Uterus (tissue), 4 donors: ENCODE data around the gene SH3BGR. TPM values are rescaled to one million over a fixed set of nuclear protein-coding genes. Genes with fewer than 3 reads are reported as not detected.

Source experiments
- DNase-seq, 2 donors: peaks; one replicate each; pipeline ENCODE4 v3.0.0-alpha.2; 2019 to 2020
- H3K27ac ChIP-seq, 2 donors: fragments of 200-600 bp; sonication (generic); 1 replicate in 1 of 2; 2 replicates in 1 of 2; pipeline ENCODE4 v1.5.1; 2016 to 2018
- H3K27me3 ChIP-seq, 2 donors: fragments of 200-600 bp; sonication (generic); one replicate each; pipeline ENCODE4 v1.5.1; 2018 to 2019; ENCODE audit warnings: control low read depth in 1 of 2
- H3K36me3 ChIP-seq, 2 donors: fragments of 200-600 bp; sonication (generic); one replicate each; pipeline ENCODE4 v1.5.1; 2019; ENCODE audit warnings: control low read depth in 1 of 2
- H3K4me1 ChIP-seq, 2 donors: fragments of 200-600 bp; sonication (generic); one replicate each; pipeline ENCODE4 v1.5.1; 2018 to 2019; ENCODE audit warnings: control low read depth in 1 of 2
- H3K4me3 ChIP-seq, 2 donors: fragments of 200-600 bp; sonication (generic); 1 replicate in 1 of 2; 2 replicates in 1 of 2; pipeline ENCODE4 v1.5.1; 2018 to 2019; ENCODE audit warnings: mild to moderate bottlenecking in 1 of 2
- H3K9me3 ChIP-seq, 2 donors: fragments of 200-600 bp; sonication (generic); one replicate each; pipeline ENCODE4 v1.5.1; 2019; ENCODE audit warnings: control low read depth in 1 of 2
- CTCF ChIP-seq, 4 experiments: fragments of 200-600 bp in 2 of 4; fragments of 450-650 bp in 2 of 4; sonication (generic) in 2 of 4; IDR thresholded peaks; one replicate each; pipeline ENCODE4 v1.5.1; 2016 to 2019; ENCODE audit warnings: antibody characterized with exemption in 4 of 4, mild to moderate bottlenecking in 2 of 4, moderate library complexity in 1 of 4
- POLR2A ChIP-seq, 2 donors: fragments of 450-650 bp; IDR thresholded peaks; one replicate each; pipeline ENCODE4 v1.6.1; 2016; ENCODE audit warnings: antibody characterized with exemption in 2 of 2, mild to moderate bottlenecking in 1 of 2, moderate library complexity in 1 of 2
- intact Hi-C: fragments of 100-400 bp; cut with DNase I; formaldehyde crosslinking; loops from one replicate; pipeline ENCODE4 v1.15.1; 2023; ENCODE audit warnings: low total_unique reads
- total RNA-seq, 4 donors: library from RNA; depleted of rRNA in 3 of 4; stranded (reverse); fragments of >200 nt in 3 of 4; gene quantifications; one replicate each; pipeline versions ENCODE4 v1.1.0 to v1.2.4, GENCODE V29; 2014 to 2023
- donor health status: DM: yes; HTN: yes; CAD: no.

The SH3BGR gene
- total RNA-seq, 4 donors from 2014 or later: 1.1 to 27.9 (median 8.1) TPM; not detected in 1

- TF ChIP-seq POLR2A (IDR thresholded peaks at IDR 0.05) (no peak), CTCF (IDR thresholded peaks at IDR 0.05) (no peak)
- Histone ChIP-seq H3K27ac (no peak overlapping the region), H3K9me3 (no peaks in the 10 kb centered on the region), H3K36me3 (no peaks in the 10 kb centered on the region), H3K4me3 (no peak overlapping the region), H3K27me3 (no peaks in the 10 kb centered on the region), H3K4me1 (no peaks in the 10 kb centered on the region)
- DNase-seq: no peak
- intact Hi-C loops: no loop called here
These were observed 21.8 kb upstream of the SH3BGR start for GRCh38 chr21:39430016-39430415.

GRCh38 chr21:39430457-39430856 is 21.3 kb upstream of the SH3BGR start:
- no peaks in the 10 kb centered on the region for H3K36me3 ChIP-seq
- H3K27me3 ChIP-seq: no peaks in the 10 kb centered on the region
- no peak overlapping the region for H3K4me3 ChIP-seq
- no peak for TF ChIP-seq CTCF (IDR thresholded peaks at IDR 0.05)
- TF ChIP-seq POLR2A (IDR thresholded peaks at IDR 0.05): no peak
- H3K9me3 ChIP-seq: no peaks in the 10 kb centered on the region
- H3K27ac ChIP-seq: no peak overlapping the region
- no peak for DNase-seq
- intact Hi-C loops: no loop called here
- no peaks in the 10 kb centered on the region for H3K4me1 ChIP-seq

GRCh38 chr21:39430954-39431353 is 20.8 kb upstream of the SH3BGR start:
- H3K4me1 ChIP-seq: no peaks in the 10 kb centered on the region
- DNase-seq: no peak
- H3K27ac ChIP-seq: no peak overlapping the region
- H3K4me3 ChIP-seq: no peak overlapping the region
- no peaks in the 10 kb centered on the region for H3K27me3 ChIP-seq
- H3K36me3 ChIP-seq: no peaks in the 10 kb centered on the region
- intact Hi-C loops: no loop called here
- no peaks in the 10 kb centered on the region for H3K9me3 ChIP-seq
- no peak for TF ChIP-seq CTCF (IDR thresholded peaks at IDR 0.05)
- TF ChIP-seq POLR2A (IDR thresholded peaks at IDR 0.05): no peak

GRCh38 chr21:39434950-39435349 is 16.8 kb upstream of the SH3BGR start:
- no peak for TF ChIP-seq POLR2A (IDR thresholded peaks at IDR 0.05)
- no peak for TF ChIP-seq CTCF (IDR thresholded peaks at IDR 0.05)
- Histone ChIP-seq H3K36me3 (no peaks in the 10 kb centered on the region), H3K9me3 (no peaks in the 10 kb centered on the region), H3K27ac (no peak overlapping the region), H3K27me3 (no peaks in the 10 kb centered on the region), H3K4me1 (no peaks in the 10 kb centered on the region), H3K4me3 (no peak overlapping the region)
- DNase-seq: no peak
- intact Hi-C loops: no loop called here

- DNase-seq: no peak
- intact Hi-C loops: no loop called here
These were observed 12.5 kb upstream of the SH3BGR start for GRCh38 chr21:39439232-39439631.

More at GRCh38 chr21:39439232-39439631, 12.5 kb upstream of the SH3BGR start:
- no peaks in the 10 kb centered on the region for H3K9me3 ChIP-seq
- no peaks in the 10 kb centered on the region for H3K27me3 ChIP-seq
- no peaks in the 10 kb centered on the region for H3K36me3 ChIP-seq
- TF ChIP-seq CTCF (IDR thresholded peaks at IDR 0.05): no peak
- TF ChIP-seq POLR2A (IDR thresholded peaks at IDR 0.05): no peak
- no peaks in the 10 kb centered on the region for H3K4me1 ChIP-seq
- H3K27ac ChIP-seq: no peak overlapping the region
- no peak overlapping the region for H3K4me3 ChIP-seq
